A673 (cell line): ENCODE data around the gene RCC1. TPM values are rescaled to one million over a fixed set of nuclear protein-coding genes. Genes with fewer than 3 reads are reported as not detected.

Experiments
- BruUV-seq: library from RNA; stranded (reverse); fragments of 400-500 nt; replicated peaks from 2 replicates; lab custom pipeline; 2021; lab: Mats Ljungman, UMichigan
- CTCF ChIA-PET: fragments of 300-600 bp; sonication (Branson Sonifier 250); formaldehyde crosslinking; loops from one replicate; lab custom pipeline; 2022; ENCODE audit warnings: antibody characterized with exemption; lab: Charles Lee
- POLR2A ChIA-PET: fragments of 300-600 bp; sonication (Branson Sonifier 250); formaldehyde crosslinking; loops from one replicate; lab custom pipeline; 2022; ENCODE audit warnings: antibody characterized with exemption; ENCODE audit not compliant: low non-redundant PET; lab: Charles Lee
- DNase-seq: peaks from one replicate; pipeline ENCODE4 v3.0.0-alpha.2; 2015; ENCODE audit warnings: low spot score
- H3K27ac ChIP-seq: fragments of 200-600 bp; sonication (generic); 2 replicates; pipeline ENCODE4 v1.5.1; 2016; ENCODE audit warnings: mixed run types, low read depth, mild to moderate bottlenecking, mixed read lengths, antibody characterized with exemption, low read length; ENCODE audit not compliant: poor library complexity, severe bottlenecking
- H3K27me3 ChIP-seq: fragments of 200-600 bp; sonication (generic); replicated peaks from 2 replicates; pipeline ENCODE4 v1.6.1; 2017; ENCODE audit warnings: mixed run types, low read depth, mild to moderate bottlenecking, mixed read lengths, antibody characterized with exemption, low read length; ENCODE audit not compliant: insufficient read depth, poor library complexity
- H3K36me3 ChIP-seq: fragments of 200-600 bp; sonication (generic); 2 replicates; pipeline ENCODE4 v1.6.1; 2016; ENCODE audit warnings: mixed run types, mild to moderate bottlenecking, mixed read lengths, antibody characterized with exemption, low read length; ENCODE audit not compliant: insufficient read depth, poor library complexity, severe bottlenecking
- H3K4me1 ChIP-seq: fragments of 200-600 bp; sonication (generic); 2 replicates; pipeline ENCODE4 v1.6.1; 2017; ENCODE audit warnings: mixed run types, mild to moderate bottlenecking, mixed read lengths, antibody characterized with exemption, low read length; ENCODE audit not compliant: insufficient read depth, poor library complexity, severe bottlenecking
- H3K4me3 ChIP-seq: fragments of 200-600 bp; sonication (generic); 2 replicates; pipeline ENCODE4 v1.5.1; 2016; ENCODE audit warnings: low read depth, mixed run types, mild to moderate bottlenecking, mixed read lengths, low read length; ENCODE audit not compliant: poor library complexity, severe bottlenecking
- H3K9me3 ChIP-seq: fragments of 200-600 bp; sonication (generic); 2 replicates; pipeline ENCODE4 v1.6.1; 2016; ENCODE audit warnings: mixed run types, low read depth, mild to moderate bottlenecking, mixed read lengths, antibody characterized with exemption, low read length; ENCODE audit not compliant: poor library complexity, severe bottlenecking
- CTCF ChIP-seq: fragments of 300-800, 200-600 bp; sonication (generic); conservative IDR thresholded peaks from 2 replicates; pipeline ENCODE4 v1.5.1; 2017; ENCODE audit warnings: low read depth, mild to moderate bottlenecking, antibody characterized with exemption, low read length, moderate library complexity, mixed read lengths
- EZH2 ChIP-seq: fragments of 200-600 bp; sonication (generic); IDR thresholded peaks from 2 replicates; pipeline ENCODE4 v1.6.1; 2017; ENCODE audit warnings: borderline replicate concordance, low read depth, mild to moderate bottlenecking, mixed read lengths, antibody characterized with exemption, low read length; ENCODE audit not compliant: poor library complexity, severe bottlenecking
- intact Hi-C: fragments of 100-400 bp; cut with micrococcal nuclease; formaldehyde crosslinking; loops from one replicate; pipeline ENCODE4 v1.10.0; 2022; ENCODE audit not compliant: unreplicated experiment
- total RNA-seq: library from RNA; stranded (reverse); gene quantifications from 2 replicates; pipeline ENCODE4 v1.2.3, GENCODE V29; 2021

The RCC1 gene
- total RNA-seq, 1 experiment from 2014 or later: 125 TPM

- no TSS peak for BruUV-seq
- ChIA-PET CTCF (interaction anchor here (0.9 kb wide), 1 partner anchor 193 kb away, joined by 3 read pairs; no protein-coding TSS in a partner anchor), POLR2A (interaction anchor here (0.6 to 1.0 kb wide), 2 partner anchors 29 to 290 kb away, joined by 5 to 6 read pairs; no protein-coding TSS in a partner anchor)
- H3K36me3 ChIP-seq: peaks cover 10% of the 10 kb centered on the region
- H3K27me3 ChIP-seq: no peaks in the 10 kb centered on the region
- DNase-seq: peak; percentile 98
- no peaks in the 10 kb centered on the region for H3K9me3 ChIP-seq
- H3K27ac ChIP-seq: peak within 1 kb of the TSS; percentile 71
- TF ChIP-seq CTCF (no peak), EZH2 (no peak)
- H3K4me1 ChIP-seq: peaks cover 12% of the 10 kb centered on the region
- peak within 1 kb of the TSS; percentile 91 for H3K4me3 ChIP-seq
- intact Hi-C loops: no loop called here
These were observed 47.2 kb downstream of the RCC1 start, which contains the start of gene TRNAU1AP for GRCh38 chr1:28552758-28553663. Gene TRNAU1AP, plus strand, starts transcription at chr1:28553085. Its CDS starts 26 bp downstream, at chr1:28553111.

GRCh38 chr1:28560886-28561285, 55.0 kb downstream of the RCC1 start:
- Histone ChIP-seq H3K27ac (no peak overlapping the region), H3K4me1 (no peaks in the 10 kb centered on the region), H3K27me3 (no peaks in the 10 kb centered on the region), H3K9me3 (no peaks in the 10 kb centered on the region), H3K36me3 (peaks cover 46% of the 10 kb centered on the region), H3K4me3 (no peak overlapping the region)
- ChIA-PET CTCF (no interaction called here), POLR2A (no interaction called here)
- no TSS peak for BruUV-seq
- DNase-seq: no peak
- intact Hi-C loops: no loop called here
- TF ChIP-seq CTCF (no peak), EZH2 (no peak)

- Histone ChIP-seq H3K4me3 (no peak overlapping the region), H3K36me3 (peaks cover 44% of the 10 kb centered on the region), H3K27me3 (no peaks in the 10 kb centered on the region), H3K27ac (no peak overlapping the region), H3K4me1 (no peaks in the 10 kb centered on the region), H3K9me3 (no peaks in the 10 kb centered on the region)
- TF ChIP-seq EZH2 (no peak), CTCF (no peak)
- DNase-seq: no peak
- BruUV-seq: no TSS peak
- ChIA-PET POLR2A (no interaction called here), CTCF (no interaction called here)
- intact Hi-C loops: no loop called here
These were observed 58.5 kb downstream of the RCC1 start for GRCh38 chr1:28564310-28564709.
